VCaP (cell line): ENCODE results near the gene NUP37.

Source experiments
- H3K27ac ChIP-seq: fragments of 450-650 bp; 2 replicates; pipeline ENCODE4 v1.5.1; 2017
- CTCF ChIP-seq: fragments of 450-650 bp; conservative IDR thresholded peaks from 2 replicates; pipeline ENCODE4 v1.5.1; 2017; ENCODE audit warnings: mild to moderate bottlenecking, moderate library complexity

NUP37 gene

GRCh38 chr12:102053062-102053349, 66.9 kb downstream of the NUP37 start:
- TF ChIP-seq CTCF: no peak
- H3K27ac ChIP-seq: peak overlapping the region; percentile 70; the same call in 1 of the 2 replicates

GRCh38 chr12:102052192-102053061, 67.5 kb downstream of the NUP37 start:
- TF ChIP-seq CTCF: no peak

GRCh38 chr12:102051431-102051965, 68.4 kb downstream of the NUP37 start:
- peak overlapping the region; percentile 70 for H3K27ac ChIP-seq
- TF ChIP-seq CTCF: no peak

More at GRCh38 chr12:102052192-102053061, 67.5 kb downstream of the NUP37 start:
- H3K27ac ChIP-seq: peak overlapping the region; percentile 70

GRCh38 chr12:102050660-102051430, 69.1 kb downstream of the NUP37 start:
- no peak for TF ChIP-seq CTCF
- peak overlapping the region; percentile 70 for H3K27ac ChIP-seq

GRCh38 chr12:102043928-102044327, 76.0 kb downstream of the NUP37 start:
- no peak for TF ChIP-seq CTCF
- no peak overlapping the region for H3K27ac ChIP-seq

- no peak for TF ChIP-seq CTCF
Measured at GRCh38 chr12:102033991-102034745, 85.7 kb downstream of the NUP37 start.

GRCh38 chr12:102031852-102032251, 88.1 kb downstream of the NUP37 start:
- TF ChIP-seq CTCF: no peak
- peak overlapping the region; percentile 37 for H3K27ac ChIP-seq

More at GRCh38 chr12:102033991-102034745, 85.7 kb downstream of the NUP37 start:
- no peak overlapping the region for H3K27ac ChIP-seq
